Ishikawa (cell line): ENCODE measurements around the gene LRFN2.

Experiments used
- CEBPB ChIP-seq: IDR thresholded peaks from 2 replicates; pipeline ENCODE4 v1.6.1; 2012
- CREB1 ChIP-seq: IDR thresholded peaks from 2 replicates; pipeline ENCODE4 v1.6.1; 2012; ENCODE audit warnings: low read depth
- EGR1 ChIP-seq: IDR thresholded peaks from 2 replicates; pipeline ENCODE4 v1.6.1; 2012
- EP300 ChIP-seq: IDR thresholded peaks from 2 replicates; pipeline ENCODE4 v1.6.1; 2012; ENCODE audit warnings: borderline replicate concordance
- FOXM1 ChIP-seq: IDR thresholded peaks from 2 replicates; pipeline ENCODE4 v1.6.1; 2012; ENCODE audit warnings: low read depth, borderline replicate concordance
- MAX ChIP-seq: IDR thresholded peaks from 2 replicates; pipeline ENCODE4 v1.6.1; 2012
- NFIC ChIP-seq: IDR thresholded peaks from 2 replicates; pipeline ENCODE4 v1.6.1; 2012
- RAD21 ChIP-seq: IDR thresholded peaks from 2 replicates; pipeline ENCODE4 v1.6.1; 2012; ENCODE audit warnings: low read depth
- REST ChIP-seq: IDR thresholded peaks from 2 replicates; pipeline ENCODE4 v1.6.1; 2012; ENCODE audit warnings: low read depth, mild to moderate bottlenecking
- TAF1 ChIP-seq: IDR thresholded peaks from 2 replicates; pipeline ENCODE4 v1.6.1; 2012; ENCODE audit warnings: low read depth, mild to moderate bottlenecking
- TCF12 ChIP-seq: IDR thresholded peaks from 2 replicates; pipeline ENCODE4 v1.6.1; 2012; ENCODE audit warnings: low read depth
- TEAD4 ChIP-seq: IDR thresholded peaks from 2 replicates; pipeline ENCODE4 v1.6.1; 2012
- USF1 ChIP-seq: IDR thresholded peaks from 2 replicates; pipeline ENCODE4 v1.6.1; 2012
- YY1 ChIP-seq: IDR thresholded peaks from 2 replicates; pipeline ENCODE4 v1.6.1; 2012; ENCODE audit warnings: low read depth
- ZBTB7A ChIP-seq: IDR thresholded peaks from 2 replicates; pipeline ENCODE4 v1.6.1; 2012; ENCODE audit warnings: low read depth

Gene LRFN2

GRCh38 chr6:40378071-40378724 lies 209.0 kb downstream of the LRFN2 start:
- no peak for TF ChIP-seq FOXM1
- TF ChIP-seq MAX: no peak
- TF ChIP-seq EP300: no peak
- no peak for TF ChIP-seq RAD21
- TF ChIP-seq REST: no peak
- peak; percentile 66; the same call in 1 of the 2 replicates for TF ChIP-seq CEBPB
- TF ChIP-seq CREB1: no peak
- TF ChIP-seq TCF12: no peak

GRCh38 chr6:40377173-40377806 lies 209.9 kb downstream of the LRFN2 start:
- no peak for TF ChIP-seq YY1
- no peak for TF ChIP-seq ZBTB7A
- TF ChIP-seq CEBPB: no peak
- no peak for TF ChIP-seq RAD21
- TF ChIP-seq NFIC: no peak
- TF ChIP-seq TAF1: no peak
- no peak for TF ChIP-seq EGR1
- no peak for TF ChIP-seq EP300
- TF ChIP-seq CREB1: no peak
- no peak for TF ChIP-seq USF1
- TF ChIP-seq TCF12: no peak
- no peak for TF ChIP-seq REST
- TF ChIP-seq FOXM1: no peak
- no peak for TF ChIP-seq TEAD4
- TF ChIP-seq MAX: no peak

GRCh38 chr6:40376113-40376650 lies 211.0 kb downstream of the LRFN2 start:
- TF ChIP-seq ZBTB7A (no peak), MAX (no peak), FOXM1 (no peak), EGR1 (no peak), TEAD4 (no peak), REST (no peak), USF1 (no peak), YY1 (no peak), TAF1 (no peak), TCF12 (no peak), NFIC (no peak)

GRCh38 chr6:40373267-40373666 lies 213.9 kb downstream of the LRFN2 start:
- TF ChIP-seq USF1: no peak
- TF ChIP-seq TEAD4: no peak
- TF ChIP-seq RAD21: no peak
- no peak for TF ChIP-seq EP300
- no peak for TF ChIP-seq TCF12
- TF ChIP-seq MAX: no peak
- TF ChIP-seq CREB1: no peak
- TF ChIP-seq FOXM1: no peak
- TF ChIP-seq EGR1: no peak
- TF ChIP-seq REST: no peak
- TF ChIP-seq TAF1: no peak
- TF ChIP-seq YY1: no peak
- no peak for TF ChIP-seq NFIC
- no peak for TF ChIP-seq ZBTB7A
- no peak for TF ChIP-seq CEBPB
